Stimulated activated CD8-positive, alpha-beta memory T cell treated with anti-CD3 and anti-CD28 coated beads, Interleukin-15, amount 100 ng/mL, for 1 hour (primary cell): ENCODE results near the gene FKBP1B.
"Not testable (repeated sequence)": the region's sequence is repeated elsewhere in the genome, so short reads cannot be mapped to it uniquely, and the experiment has no call there.

Experiments
- DNase-seq: peaks from one replicate; pipeline ENCODE4 v3.0.0-alpha.2; 2020; ENCODE audit warnings: low read depth

Gene FKBP1B

GRCh38 chr2:24104110-24104650 lies 54.6 kb downstream of the FKBP1B start:
- no peak for DNase-seq

DNA sequence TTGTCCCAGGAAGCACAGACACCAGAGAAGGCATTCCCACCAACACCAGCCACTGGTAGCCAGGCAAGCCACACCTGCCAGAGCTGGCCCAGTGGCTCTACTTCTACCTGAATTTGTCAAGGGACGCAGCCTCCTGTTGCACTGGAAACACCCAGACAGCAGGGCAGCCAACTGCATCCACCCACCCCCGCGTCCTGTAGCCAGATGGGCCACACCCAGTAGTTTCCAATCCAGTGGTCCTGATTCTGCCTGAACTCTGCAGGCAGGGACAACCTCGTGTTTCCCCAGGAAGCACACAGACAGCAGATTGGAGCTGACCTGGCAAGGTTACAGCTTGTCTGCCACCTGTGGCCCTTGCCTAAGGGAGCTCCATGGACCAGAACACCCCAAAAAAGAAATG lies 55.4 kb downstream of the FKBP1B start:
- no peak for DNase-seq

- DNase-seq, result no peak
These were observed 56.3 kb downstream of the FKBP1B start for GRCh38 chr2:24105816-24106215.

GRCh38 chr2:24106786-24107185 lies 57.2 kb downstream of the FKBP1B start:
- no peak for DNase-seq

- DNase-seq, result no peak
These were observed 57.8 kb downstream of the FKBP1B start for GRCh38 chr2:24107336-24107735.

DNA sequence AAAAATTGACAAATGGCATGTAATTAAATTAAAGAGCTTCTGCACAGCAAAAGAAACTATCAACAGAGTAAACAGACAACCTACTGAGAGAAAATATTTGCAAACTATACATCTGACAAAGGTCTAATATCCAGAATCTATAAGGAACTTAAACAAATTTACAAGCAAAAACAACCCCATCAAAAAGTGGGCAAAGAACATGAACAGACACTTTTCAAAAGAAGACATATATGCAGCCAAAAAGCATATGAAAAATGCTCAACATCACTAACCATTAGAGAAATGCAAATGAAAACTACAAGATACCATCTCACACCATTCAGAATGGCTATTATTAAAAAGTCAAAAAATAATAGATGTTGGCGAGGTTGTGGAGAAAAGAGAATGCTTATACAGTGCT lies 59.9 kb downstream of the FKBP1B start:
- DNase-seq, result not testable (repeated sequence)

DNA sequence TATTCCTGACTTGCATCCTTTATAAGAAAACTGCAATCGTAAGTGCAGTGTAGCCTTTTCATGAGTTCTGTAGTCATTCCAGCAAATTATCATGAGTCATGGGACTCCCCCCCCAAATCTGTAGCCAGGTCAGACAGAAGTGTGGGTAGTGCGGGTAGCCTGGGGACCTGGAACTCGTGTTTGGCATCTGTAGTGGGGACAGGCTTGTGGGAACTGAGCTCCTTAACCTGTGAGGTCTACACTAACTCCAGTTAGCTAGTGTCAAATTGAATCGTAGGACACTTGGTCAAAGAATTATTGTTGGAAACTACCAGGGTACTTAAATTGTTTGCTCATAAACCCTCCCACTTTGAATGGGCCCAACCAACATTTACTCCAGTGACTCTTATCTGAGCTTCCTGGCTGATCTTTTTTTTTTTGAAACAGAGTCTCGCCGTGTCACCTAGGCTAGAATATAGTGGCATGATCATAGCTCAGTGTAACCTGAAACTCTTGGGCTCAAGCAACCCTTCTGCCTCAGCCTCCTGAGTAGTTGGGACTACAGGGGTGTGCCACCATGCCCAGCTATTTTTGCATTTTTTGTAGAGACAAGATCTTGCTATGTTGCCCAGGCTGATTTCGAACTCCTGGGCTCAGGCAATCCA lies 61.2 kb downstream of the FKBP1B start:
- no peak for DNase-seq

DNA sequence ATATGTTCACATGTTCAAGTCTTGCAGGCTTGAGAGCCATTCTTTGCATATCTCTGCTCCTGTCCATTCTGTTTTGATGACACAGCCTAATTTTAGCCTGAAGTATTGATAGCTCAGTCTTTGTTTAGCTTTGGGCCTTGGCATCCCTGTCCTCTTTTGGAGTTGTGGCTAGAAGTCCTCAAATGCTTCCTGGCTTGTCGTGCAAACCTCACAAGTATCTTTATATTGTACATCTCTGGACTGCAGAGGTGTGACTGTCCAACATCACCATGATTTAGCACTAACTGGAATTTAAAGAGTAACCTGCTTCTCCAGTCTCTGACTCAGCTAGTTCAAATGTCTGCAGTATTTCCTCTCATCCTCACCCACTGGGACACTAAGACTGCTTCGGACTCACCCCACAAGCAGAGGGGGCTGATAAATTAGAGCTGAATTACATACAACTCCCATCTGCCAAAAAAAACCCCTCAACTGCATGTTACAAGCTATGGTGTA lies 61.9 kb downstream of the FKBP1B start:
- DNase-seq, result no peak
